ENCODE data around the gene RFX3. TPM values are rescaled to one million over a fixed set of nuclear protein-coding genes. Genes with fewer than 3 reads are reported as not detected.

Gene RFX3
- total and polyA plus RNA-seq, 2 donors (not counting 3 experiments of a cell fraction or from before 2014, with no cell fraction given): 4.8 to 10.5 TPM

DNA sequence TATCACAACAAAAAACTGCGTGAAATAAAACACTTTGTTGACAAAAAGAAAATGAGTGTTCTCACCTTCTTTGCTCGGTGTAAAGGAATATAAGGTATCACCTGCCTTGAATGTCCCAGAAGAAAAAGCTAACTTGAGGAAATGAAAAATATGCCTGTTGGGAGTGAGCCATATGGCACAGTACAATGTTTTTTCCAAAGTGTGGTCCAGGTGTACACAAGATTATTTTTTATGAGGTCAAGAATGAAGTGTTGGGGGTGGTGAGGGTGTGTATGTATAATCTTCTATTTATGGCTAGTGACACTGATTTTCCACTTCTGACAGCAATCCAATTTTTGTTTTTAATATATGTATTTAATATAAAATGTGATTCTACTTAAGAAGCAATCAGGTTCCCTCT is 134.4 kb downstream of the RFX3 start:
- no peaks in the 10 kb centered on the region for H3K27me3 ChIP-seq (ENCODE audit: control insufficient read depth in 2 of 2, insufficient read depth in 2 of 2, low read length in 2 of 2)
- intact Hi-C loops (cut with micrococcal nuclease): loop anchor here (5.0 kb wide), 1 partner anchor 44 kb away; no protein-coding TSS in a partner anchor
- no peaks in the 10 kb centered on the region for H3K9me1 ChIP-seq (replicated peaks; ENCODE audit: control insufficient read depth, extremely low read depth, insufficient read depth, low read length)
- H3K36me3 ChIP-seq (ENCODE audit: control insufficient read depth in 2 of 2, extremely low read depth in 1 of 2, insufficient read depth in 2 of 2, low read length in 2 of 2): no peaks in the 10 kb centered on the region
- H3K4me2 ChIP-seq (ENCODE audit: insufficient read depth, low read length): no peak overlapping the region
- TF ChIP-seq, protein P1, sequence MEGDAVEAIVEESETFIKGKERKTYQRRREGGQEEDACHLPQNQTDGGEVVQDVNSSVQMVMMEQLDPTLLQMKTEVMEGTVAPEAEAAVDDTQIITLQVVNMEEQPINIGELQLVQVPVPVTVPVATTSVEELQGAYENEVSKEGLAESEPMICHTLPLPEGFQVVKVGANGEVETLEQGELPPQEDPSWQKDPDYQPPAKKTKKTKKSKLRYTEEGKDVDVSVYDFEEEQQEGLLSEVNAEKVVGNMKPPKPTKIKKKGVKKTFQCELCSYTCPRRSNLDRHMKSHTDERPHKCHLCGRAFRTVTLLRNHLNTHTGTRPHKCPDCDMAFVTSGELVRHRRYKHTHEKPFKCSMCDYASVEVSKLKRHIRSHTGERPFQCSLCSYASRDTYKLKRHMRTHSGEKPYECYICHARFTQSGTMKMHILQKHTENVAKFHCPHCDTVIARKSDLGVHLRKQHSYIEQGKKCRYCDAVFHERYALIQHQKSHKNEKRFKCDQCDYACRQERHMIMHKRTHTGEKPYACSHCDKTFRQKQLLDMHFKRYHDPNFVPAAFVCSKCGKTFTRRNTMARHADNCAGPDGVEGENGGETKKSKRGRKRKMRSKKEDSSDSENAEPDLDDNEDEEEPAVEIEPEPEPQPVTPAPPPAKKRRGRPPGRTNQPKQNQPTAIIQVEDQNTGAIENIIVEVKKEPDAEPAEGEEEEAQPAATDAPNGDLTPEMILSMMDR (IDR thresholded peaks at IDR 0.05; ENCODE audit: extremely low read depth in 1 of 2, insufficient read depth in 1 of 2, low read depth in 1 of 2, low read length in 2 of 2): no peak
- TF ChIP-seq POLR2A (IDR thresholded peaks at IDR 0.05; ENCODE audit: low read depth, low read length) (no peak), JUN (IDR thresholded peaks at IDR 0.05; ENCODE audit: borderline replicate concordance, insufficient read depth, insufficient read length, low read depth) (no peak), POLR2AphosphoS5 (IDR thresholded peaks at IDR 0.05; ENCODE audit: insufficient read depth, low read depth, low read length) (no peak)
- TF ChIP-seq, protein P2, sequence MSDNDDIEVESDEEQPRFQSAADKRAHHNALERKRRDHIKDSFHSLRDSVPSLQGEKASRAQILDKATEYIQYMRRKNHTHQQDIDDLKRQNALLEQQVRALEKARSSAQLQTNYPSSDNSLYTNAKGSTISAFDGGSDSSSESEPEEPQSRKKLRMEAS (IDR thresholded peaks at IDR 0.05; ENCODE audit: insufficient read depth, insufficient read length): no peak
- POLR2A ChIA-PET: no interaction called here
- H3K9me3 ChIP-seq (replicated peaks; ENCODE audit: control insufficient read depth, insufficient read depth, low read length): no peaks in the 10 kb centered on the region
- no peak overlapping the region for H3K27ac ChIP-seq (ENCODE audit: insufficient read depth, low read depth, low read length)
- CTCF ChIA-PET: no interaction called here
- dilution Hi-C loops (cut with MboI; ENCODE audit: extremely low pct_ligation_motif_present, low sequenced_read_pairs): no loop called here
- FAIRE-seq (no peak), DNase-seq (ENCODE audit: low read depth, low spot score) (no peak)
- H4K20me1 ChIP-seq (replicated peaks; ENCODE audit: control insufficient read depth, extremely low read depth, insufficient read depth, low read length): no peaks in the 10 kb centered on the region
- no peak overlapping the region for H3K9ac ChIP-seq (replicated peaks; ENCODE audit: extremely low read depth, insufficient read depth, low read length)
- no peak overlapping the region for H2AFZ ChIP-seq (ENCODE audit: low read depth, low read length)
- no TSS peak for BruUV-seq (replicated peaks)
- H3K79me2 ChIP-seq (ENCODE audit: control insufficient read depth, insufficient read depth, low read length): no peaks in the 10 kb centered on the region
- no peaks in the 10 kb centered on the region for H3K4me1 ChIP-seq (ENCODE audit: control insufficient read depth, extremely low read depth, insufficient read depth, low read length)
- no peak overlapping the region for H3K4me3 ChIP-seq (replicated peaks in 1 of 3; ENCODE audit: insufficient read depth in 1 of 3, low read depth in 1 of 3, low read length in 3 of 3)

DNA sequence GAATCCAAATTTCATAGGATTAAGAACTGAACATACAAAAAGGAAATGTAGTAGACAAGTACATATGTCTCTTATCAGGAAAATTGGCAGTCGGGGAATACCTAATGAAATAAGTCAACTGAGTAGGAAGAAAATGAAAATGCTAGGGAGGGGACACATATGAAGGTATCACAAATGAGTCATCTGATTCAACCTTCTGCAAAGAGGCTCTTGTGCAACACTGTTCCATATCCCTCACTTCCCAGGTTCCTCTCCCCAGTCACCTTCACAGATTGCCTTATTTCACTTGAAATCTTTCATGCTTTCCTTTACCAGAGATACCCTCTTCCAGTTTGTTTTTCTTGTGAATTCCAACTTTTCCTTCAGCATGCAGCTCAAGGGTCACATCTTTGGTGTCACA is 139.0 kb downstream of the RFX3 start:
- TF ChIP-seq POLR2A (IDR thresholded peaks at IDR 0.05; ENCODE audit: low read depth, low read length) (no peak), POLR2AphosphoS5 (IDR thresholded peaks at IDR 0.05; ENCODE audit: insufficient read depth, low read depth, low read length) (no peak), GATA2 (IDR thresholded peaks at IDR 0.05; ENCODE audit: insufficient read depth, insufficient read length, low read depth, low read length) (no peak), JUN (IDR thresholded peaks at IDR 0.05; ENCODE audit: borderline replicate concordance, insufficient read depth, insufficient read length, low read depth) (no peak), EZH2 (IDR thresholded peaks at IDR 0.05; ENCODE audit: borderline replicate concordance, low read depth, low read length, severe bottlenecking) (no peak), FOS (IDR thresholded peaks at IDR 0.05; ENCODE audit: borderline replicate concordance, insufficient read depth, low read length) (no peak), MYC (IDR thresholded peaks at IDR 0.05; ENCODE audit: low read depth, low read length) (no peak)
- TF ChIP-seq, protein P1 (IDR thresholded peaks at IDR 0.05; ENCODE audit: extremely low read depth in 1 of 2, insufficient read depth in 1 of 2, low read depth in 1 of 2, low read length in 2 of 2): no peak
- TF ChIP-seq, protein P2 (IDR thresholded peaks at IDR 0.05; ENCODE audit: insufficient read depth, insufficient read length): no peak
- POLR2A ChIA-PET: no interaction called here
- no TSS peak for BruUV-seq (replicated peaks)

More for the DNA sequence above, 139.0 kb downstream of the RFX3 start:
- no peaks in the 10 kb centered on the region for H3K79me2 ChIP-seq (ENCODE audit: control insufficient read depth, insufficient read depth, low read length)
- intact Hi-C loops (cut with micrococcal nuclease): no loop called here
- H3K27me3 ChIP-seq (ENCODE audit: control insufficient read depth in 2 of 2, insufficient read depth in 2 of 2, low read length in 2 of 2): no peaks in the 10 kb centered on the region
- H3K4me1 ChIP-seq (ENCODE audit: control insufficient read depth, extremely low read depth, insufficient read depth, low read length): no peaks in the 10 kb centered on the region
- DNase-seq (ENCODE audit: low read depth, low spot score) (no peak), FAIRE-seq (no peak)
- H3K9me3 ChIP-seq (replicated peaks; ENCODE audit: control insufficient read depth, insufficient read depth, low read length): no peaks in the 10 kb centered on the region
- no peak overlapping the region for H3K9ac ChIP-seq (replicated peaks; ENCODE audit: extremely low read depth, insufficient read depth, low read length)
- H2AFZ ChIP-seq (ENCODE audit: low read depth, low read length): no peak overlapping the region
- H4K20me1 ChIP-seq (replicated peaks; ENCODE audit: control insufficient read depth, extremely low read depth, insufficient read depth, low read length): no peaks in the 10 kb centered on the region
- H3K9me1 ChIP-seq (replicated peaks; ENCODE audit: control insufficient read depth, extremely low read depth, insufficient read depth, low read length): no peaks in the 10 kb centered on the region
- dilution Hi-C loops (cut with MboI; ENCODE audit: extremely low pct_ligation_motif_present, low sequenced_read_pairs): no loop called here
- H3K4me3 ChIP-seq (replicated peaks in 1 of 3; ENCODE audit: insufficient read depth in 1 of 3, low read depth in 1 of 3, low read length in 3 of 3): no peak overlapping the region
- H3K4me2 ChIP-seq (ENCODE audit: insufficient read depth, low read length): no peak overlapping the region
- CTCF ChIA-PET: interaction anchor here (1.6 to 1.7 kb wide), 2 partner anchors 55 to 146 kb away, joined by 4 to 7 read pairs; no protein-coding TSS in a partner anchor
- H3K36me3 ChIP-seq (ENCODE audit: control insufficient read depth in 2 of 2, extremely low read depth in 1 of 2, insufficient read depth in 2 of 2, low read length in 2 of 2): no peaks in the 10 kb centered on the region
- H3K27ac ChIP-seq (ENCODE audit: insufficient read depth, low read depth, low read length): no peak overlapping the region
